VCaP (cell line): ENCODE results near the gene SMARCA2.

Source experiments
- H3K27ac ChIP-seq: fragments of 450-650 bp; 2 replicates; pipeline ENCODE4 v1.5.1; 2017
- CTCF ChIP-seq: fragments of 450-650 bp; conservative IDR thresholded peaks from 2 replicates; pipeline ENCODE4 v1.5.1; 2017; ENCODE audit warnings: mild to moderate bottlenecking, moderate library complexity

The SMARCA2 gene

GRCh38 chr9:2014696-2015580 is at the start of gene SMARCA2:
TSS of gene SMARCA2 (plus strand) at chr9:2015347. CDS start at chr9:2029023, 13,676 bp downstream.
- no peak for TF ChIP-seq CTCF
- H3K27ac ChIP-seq = peak within 1 kb of the TSS; percentile 90

GRCh38 chr9:1966725-1967366 is 48.3 kb upstream of the SMARCA2 start:
- no peak for TF ChIP-seq CTCF
- H3K27ac ChIP-seq = no peak overlapping the region

- TF ChIP-seq CTCF = no peak
- no peak overlapping the region for H3K27ac ChIP-seq
Observed at GRCh38 chr9:1969160-1969559, 46.0 kb upstream of the SMARCA2 start.

- H3K27ac ChIP-seq = no peak overlapping the region
- TF ChIP-seq CTCF = no peak
Observed at GRCh38 chr9:1969898-1970297, 45.2 kb upstream of the SMARCA2 start.

GRCh38 chr9:1972672-1973071 is 42.5 kb upstream of the SMARCA2 start:
- H3K27ac ChIP-seq = no peak overlapping the region
- no peak for TF ChIP-seq CTCF

GRCh38 chr9:1977026-1977425 is 38.1 kb upstream of the SMARCA2 start:
- TF ChIP-seq CTCF = no peak
- H3K27ac ChIP-seq = no peak overlapping the region

GRCh38 chr9:1978941-1979340 is 36.2 kb upstream of the SMARCA2 start:
- no peak for TF ChIP-seq CTCF
- no peak overlapping the region for H3K27ac ChIP-seq
